HEK293T (cell line): ENCODE results near the gene PDE8A.

ENCODE experiments used
- CTBP1 ChIP-seq: fragments of 450-650 bp; IDR thresholded peaks from 2 replicates; pipeline ENCODE4 v1.6.1; 2016; ENCODE audit warnings: borderline replicate concordance
- SUZ12 ChIP-seq: fragments of 450-650 bp; IDR thresholded peaks from 2 replicates; pipeline ENCODE4 v1.6.1; 2016; ENCODE audit warnings: mild to moderate bottlenecking

- TF ChIP-seq CTBP1 (no peak), SUZ12 (no peak)
Observed at GRCh38 chr15:85125056-85125661, 143.5 kb downstream of the PDE8A start.
